GM18861 (cell line): ENCODE measurements around the gene SBSN.

Experiments used
- ATAC-seq: cut with Tn5 transposase; IDR thresholded peaks from one replicate; pipeline ENCODE4 v1.9.1; 2021; ENCODE audit not compliant: unreplicated experiment

SBSN gene

DNA sequence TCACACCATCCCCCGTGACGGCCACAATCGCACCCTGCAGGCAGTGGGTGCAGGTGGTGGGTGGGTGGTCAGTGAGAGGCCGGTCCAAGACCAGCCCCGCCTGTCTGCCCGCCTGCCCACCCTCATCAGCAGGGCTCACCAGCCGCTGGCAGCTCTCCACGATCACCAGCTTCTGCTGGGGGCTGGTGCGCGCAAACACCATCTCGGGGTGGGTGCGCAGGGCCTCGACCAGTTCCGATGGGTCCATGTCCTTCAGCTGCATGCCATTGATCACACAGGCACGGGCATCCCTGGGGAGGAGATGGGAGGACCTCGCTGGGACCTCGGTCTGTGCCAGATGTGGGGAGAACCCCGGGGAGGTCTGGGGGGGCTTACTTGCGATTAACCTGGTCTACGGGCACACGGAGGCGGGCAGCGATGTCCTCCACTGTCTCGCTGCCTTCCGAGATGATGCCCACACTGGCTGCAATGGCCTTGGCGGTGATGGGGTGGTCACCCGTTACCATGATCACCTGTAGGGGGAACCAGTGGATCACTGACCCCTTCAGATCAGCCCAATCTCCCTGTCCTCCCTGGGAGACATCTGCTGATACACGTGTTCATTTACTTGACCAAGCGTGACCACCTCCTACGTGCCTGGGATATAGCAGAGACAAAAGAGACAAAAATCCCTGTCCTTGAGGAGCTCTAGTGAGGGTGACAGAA, 27.3 kb upstream of the SBSN start:
- no peak for ATAC-seq

DNA sequence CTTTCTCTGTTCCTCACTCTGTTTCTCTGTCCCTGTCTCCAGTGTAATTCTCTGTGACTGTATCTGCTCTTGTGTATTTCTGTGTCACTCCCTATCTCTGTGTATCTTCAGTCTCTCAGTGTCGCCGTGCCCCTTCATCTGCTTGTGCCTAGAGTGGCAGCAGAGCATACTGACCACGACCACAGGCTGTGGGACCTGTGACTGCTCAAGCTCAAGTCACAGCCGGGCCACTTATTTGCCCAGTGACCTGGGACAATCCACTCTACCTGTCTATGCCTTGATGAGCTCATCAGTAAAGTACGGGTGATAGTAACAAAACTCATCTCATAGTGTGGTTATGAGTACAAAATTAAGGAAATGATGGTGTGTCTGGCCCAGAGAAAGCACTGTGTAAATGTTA, 26.0 kb upstream of the SBSN start:
- ATAC-seq: no peak

GRCh38 chr19:35553385-35554000, 25.4 kb upstream of the SBSN start:
- ATAC-seq: no peak

DNA sequence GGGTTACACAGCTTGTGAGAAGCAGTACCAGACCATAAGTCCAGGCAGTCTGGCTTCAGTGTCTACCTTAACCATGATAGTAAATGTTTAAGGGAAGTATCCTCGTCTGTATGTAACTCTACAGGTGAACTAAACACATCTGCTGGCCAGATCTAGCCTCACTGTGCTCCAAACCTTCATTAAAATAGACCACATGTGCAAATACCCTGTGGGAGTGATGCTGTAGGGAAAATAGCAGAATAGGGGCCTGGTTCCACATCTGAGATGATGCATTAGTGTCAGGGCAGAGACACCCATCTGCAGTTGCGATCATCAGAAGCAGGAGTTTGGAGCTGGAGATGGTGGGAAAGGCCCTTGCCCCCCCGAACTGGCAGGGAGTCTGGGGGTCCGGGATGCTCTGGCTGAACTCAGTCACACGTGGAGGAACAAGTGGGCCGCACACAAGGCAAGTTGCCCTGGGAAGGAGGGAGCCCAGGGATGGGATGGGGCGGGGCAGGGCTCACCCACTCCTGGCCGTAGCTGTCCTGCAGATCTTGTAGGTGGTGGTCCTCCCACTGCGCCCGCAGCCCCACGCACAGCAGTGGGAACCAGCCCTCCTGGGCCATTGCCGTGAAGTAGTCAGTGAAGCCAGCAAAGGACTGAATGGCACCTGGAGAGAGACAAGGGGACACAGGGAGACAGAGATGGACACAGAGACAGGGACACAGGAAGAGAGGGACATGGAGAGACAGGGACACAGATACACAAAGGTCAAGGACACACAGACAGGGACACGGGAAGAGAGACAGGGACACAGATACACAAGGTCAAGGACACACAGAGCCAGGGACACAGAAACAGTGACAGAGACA, 24.6 kb upstream of the SBSN start:
- ATAC-seq: no peak

DNA sequence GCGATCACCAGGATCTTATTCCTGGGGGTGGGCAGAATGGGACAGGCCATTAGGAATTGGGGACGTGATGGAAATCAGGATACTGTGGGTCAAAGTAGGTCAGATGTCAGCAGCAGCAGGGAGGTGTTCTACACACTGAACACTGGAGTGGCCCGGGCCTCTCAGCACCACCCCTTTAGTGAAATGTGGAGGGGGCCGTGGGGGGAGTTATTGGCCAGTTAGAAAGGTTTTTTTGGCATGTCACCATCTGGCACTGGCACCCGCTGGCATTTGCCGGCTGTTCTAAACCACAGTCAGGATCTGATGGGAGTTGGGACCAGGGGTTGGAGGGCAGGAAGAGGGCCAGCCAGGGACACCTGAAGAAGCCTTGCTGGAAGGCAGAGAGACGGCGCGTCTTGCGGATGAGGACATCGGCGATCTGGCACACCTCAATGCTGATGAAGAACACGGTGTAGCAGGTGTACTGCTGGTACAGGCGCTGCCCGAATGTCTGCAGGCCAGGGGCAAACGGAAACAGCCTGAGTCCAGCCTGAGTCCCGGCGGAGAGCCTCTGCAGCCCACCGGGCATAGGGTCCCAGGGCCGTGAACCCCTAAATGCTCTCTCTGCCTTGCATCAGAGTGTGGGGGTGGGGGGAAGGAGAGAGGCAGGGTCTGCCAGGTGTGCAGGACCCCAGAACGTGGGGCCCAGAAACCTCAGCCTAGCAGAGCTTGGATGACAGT, 23.1 kb upstream of the SBSN start:
- ATAC-seq: no peak

DNA sequence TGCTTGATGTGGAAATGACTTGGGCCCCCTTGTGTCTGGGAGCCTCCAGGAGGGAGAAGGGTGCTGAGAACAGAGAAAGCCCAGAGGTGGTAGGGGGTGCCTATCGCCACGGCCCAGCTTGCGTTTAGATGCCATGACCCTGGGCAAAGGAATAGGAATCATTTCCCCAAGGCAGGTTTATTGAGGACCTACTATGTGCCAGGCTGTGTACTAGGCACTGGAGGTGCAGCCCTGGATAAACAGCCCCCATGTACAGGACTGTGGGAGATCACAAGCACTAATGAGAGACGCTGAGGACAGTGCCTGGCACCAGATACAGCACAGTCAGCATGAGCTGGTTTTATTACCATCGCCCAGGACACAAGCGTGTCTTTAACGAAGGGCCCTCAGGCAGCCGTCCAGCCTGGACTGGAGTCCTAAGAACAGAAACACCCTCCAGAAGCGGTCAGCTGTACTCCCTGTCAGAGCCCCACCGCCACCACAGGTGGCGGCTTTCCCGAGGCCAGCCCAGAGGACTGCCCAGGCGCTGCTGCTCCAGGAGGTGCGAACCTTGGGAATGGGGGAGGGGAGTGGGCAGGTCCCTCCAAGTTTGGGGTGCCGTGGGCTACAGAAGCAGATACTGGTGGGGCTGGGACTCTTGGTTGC, 21.9 kb upstream of the SBSN start:
- no peak for ATAC-seq

- no peak for ATAC-seq
Measured at GRCh38 chr19:35549174-35549788, 21.2 kb upstream of the SBSN start.

DNA sequence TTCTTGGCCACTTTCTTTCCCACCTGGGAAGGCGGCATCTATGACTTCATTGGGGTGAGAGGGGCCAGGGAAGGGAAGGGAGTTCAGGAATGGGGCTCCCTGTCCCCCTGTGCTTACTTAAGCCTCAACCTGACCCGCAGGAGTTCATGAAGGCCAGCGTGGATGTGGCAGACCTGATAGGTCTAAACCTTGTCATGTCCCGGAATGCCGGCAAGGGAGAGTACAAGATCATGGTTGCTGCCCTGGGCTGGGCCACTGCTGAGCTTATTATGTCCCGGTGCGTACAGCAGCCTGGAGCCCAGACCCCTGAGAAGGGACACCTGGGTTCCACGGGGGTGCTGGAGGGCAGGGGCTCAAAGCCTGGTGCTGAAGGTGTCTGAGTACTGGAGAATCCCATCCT, 18.4 kb upstream of the SBSN start:
- ATAC-seq: no peak

GRCh38 chr19:35545855-35546381, 17.8 kb upstream of the SBSN start:
- ATAC-seq: peak; percentile 26

DNA sequence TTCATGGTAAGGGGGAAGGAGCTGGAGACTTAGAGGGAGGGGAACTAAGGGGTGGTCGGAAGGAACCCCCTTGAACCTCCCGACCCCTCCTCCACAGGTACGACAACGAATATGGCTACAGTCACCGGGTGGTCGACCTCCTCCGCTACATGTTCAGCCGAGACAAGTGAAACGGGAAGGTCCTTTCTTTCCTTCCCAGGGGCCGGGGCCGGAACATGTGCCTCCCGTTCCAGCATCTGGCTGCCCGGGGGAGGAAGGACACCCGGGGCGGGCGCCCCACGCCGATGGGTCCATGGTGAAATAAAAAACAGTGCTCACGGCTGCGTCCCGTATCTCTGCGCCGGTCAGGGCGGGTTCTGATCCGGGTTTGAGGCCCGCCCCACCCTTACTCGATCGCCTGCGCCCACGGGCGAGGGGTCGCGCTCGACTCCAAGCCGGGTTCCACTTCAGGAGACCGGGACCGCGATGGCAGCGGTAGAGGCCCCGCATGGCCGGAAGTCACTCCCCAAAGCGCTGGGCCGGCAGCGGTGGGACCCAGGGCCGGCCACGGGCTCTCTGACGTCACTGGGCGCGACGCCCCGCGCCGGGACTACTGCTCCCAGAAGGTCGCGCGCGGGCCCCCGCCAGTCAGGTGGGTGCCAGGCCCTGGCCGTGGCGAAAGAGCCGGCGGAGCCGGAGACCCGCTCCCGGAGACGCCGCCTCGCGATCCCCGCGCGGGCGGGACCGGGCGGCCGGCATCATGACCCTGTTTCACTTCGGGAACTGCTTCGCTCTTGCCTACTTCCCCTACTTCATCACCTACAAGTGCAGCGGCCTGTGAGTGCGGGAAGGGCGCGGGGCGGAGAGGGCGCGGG, 17.1 kb upstream of the SBSN start, which contains the start of gene TMEM147:
TSS of gene TMEM147 (plus strand) at position 626 of the 854 bp plus-strand sequence. CDS start at position 740, 114 bp downstream.
- ATAC-seq: peak; percentile 63

DNA sequence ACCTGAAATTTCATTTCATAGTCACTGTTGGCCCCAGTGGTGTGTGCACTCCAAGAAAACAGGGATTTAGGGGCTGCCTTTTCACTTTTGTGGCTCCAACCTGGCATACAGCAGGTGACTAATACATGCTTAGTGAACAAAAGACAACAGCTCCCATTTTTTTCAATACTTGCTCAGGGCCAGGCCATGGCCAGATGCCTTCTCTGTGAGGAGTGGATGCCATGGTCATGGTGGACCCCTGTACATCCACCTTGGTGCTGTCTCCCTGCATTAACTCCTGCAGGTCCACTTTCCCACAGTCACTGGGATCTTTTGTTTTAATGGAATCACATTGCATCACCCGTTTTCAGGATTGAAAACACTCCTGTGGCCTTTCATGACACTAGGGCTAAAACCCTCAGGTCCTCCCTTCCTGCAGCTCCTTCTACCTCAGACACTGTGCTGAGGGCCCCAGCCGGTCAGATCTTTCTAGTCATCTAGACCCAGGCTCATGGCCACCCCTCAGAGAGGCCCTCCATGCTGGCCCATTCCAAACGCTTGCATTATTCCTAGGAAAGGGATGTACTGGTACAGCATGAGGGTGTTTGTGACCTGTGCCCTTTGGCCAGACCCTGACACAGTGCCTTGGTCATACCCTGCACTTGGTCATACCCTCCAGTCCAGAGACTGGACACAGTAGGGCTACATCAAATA, 16.1 kb upstream of the SBSN start:
- ATAC-seq: no peak

GRCh38 chr19:35543280-35544109, 15.4 kb upstream of the SBSN start:
- ATAC-seq: no peak

DNA sequence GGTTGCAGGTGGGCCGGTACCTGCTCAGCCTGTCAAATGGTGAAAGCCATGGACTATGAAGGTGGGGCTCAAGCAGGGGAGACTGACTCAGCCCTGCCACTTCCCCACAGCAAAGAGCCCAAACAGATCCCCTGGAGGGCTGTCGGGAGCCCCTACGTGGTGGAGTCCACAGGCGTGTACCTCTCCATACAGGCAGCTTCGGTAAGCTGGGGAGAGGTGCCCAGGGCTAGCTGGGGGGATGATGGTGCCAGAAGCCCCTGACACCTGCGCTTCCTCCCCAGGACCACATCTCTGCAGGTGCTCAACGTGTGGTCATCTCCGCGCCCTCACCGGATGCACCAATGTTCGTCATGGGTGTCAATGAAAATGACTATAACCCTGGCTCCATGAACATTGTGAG, 14.1 kb upstream of the SBSN start:
- ATAC-seq: no peak

GRCh38 chr19:35540356-35540927, 12.3 kb upstream of the SBSN start:
- no peak for ATAC-seq

DNA sequence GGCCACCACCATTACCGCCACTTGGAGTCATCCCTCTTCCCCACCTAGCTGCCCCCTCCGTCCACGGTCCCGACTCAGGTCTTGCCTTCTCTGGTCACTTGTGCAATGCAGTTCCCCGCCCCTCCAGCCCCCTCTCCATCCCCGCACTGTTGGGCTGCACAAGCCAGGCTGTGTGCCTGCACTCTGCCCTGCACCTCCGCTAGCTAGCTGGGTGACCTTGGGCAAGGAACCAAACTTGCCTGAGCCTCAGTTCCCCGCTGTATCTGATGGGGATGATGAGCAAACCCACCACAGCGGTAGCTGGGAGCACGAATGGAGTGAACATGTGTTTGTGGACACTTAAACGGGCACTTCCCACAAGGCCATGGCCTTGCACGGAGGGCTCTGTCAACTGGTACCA, 11.7 kb upstream of the SBSN start:
- ATAC-seq: no peak

- ATAC-seq: no peak
Measured at GRCh38 chr19:35539314-35539713, 11.2 kb upstream of the SBSN start.

GRCh38 chr19:35534803-35535480, 6.8 kb upstream of the SBSN start:
- no peak for ATAC-seq
